ENCODE measurements around the gene MITF.
A peak's percentile ranks its signal among the peaks of the same experiment; 100 is the strongest.

MITF gene

DNA sequence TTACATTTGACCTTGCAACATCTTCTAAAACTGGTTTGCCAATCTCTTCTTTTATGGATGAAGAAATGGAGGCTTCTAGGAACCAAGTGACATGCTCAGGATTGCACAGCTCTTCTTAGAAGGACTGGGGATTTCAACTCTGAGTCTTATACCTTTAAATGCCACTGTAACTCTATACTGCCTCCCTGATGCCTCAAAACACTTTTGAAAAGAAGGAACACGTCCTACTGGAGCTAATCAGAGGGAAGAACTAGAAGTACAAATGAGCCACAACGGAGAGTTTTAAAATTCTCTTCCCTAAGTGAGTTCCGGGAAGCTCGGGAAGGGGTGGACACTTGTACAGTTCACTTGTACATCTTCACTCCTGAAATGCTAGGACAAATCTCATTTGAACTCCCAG is 949 bp upstream of the MITF start:
- H3K4me3 ChIP-seq (replicated peaks; ENCODE audit: low read depth, low read length): peak overlapping the region; percentile 69
- DNase-seq (ENCODE audit: extremely low read depth, low read depth): no peak

DNA sequence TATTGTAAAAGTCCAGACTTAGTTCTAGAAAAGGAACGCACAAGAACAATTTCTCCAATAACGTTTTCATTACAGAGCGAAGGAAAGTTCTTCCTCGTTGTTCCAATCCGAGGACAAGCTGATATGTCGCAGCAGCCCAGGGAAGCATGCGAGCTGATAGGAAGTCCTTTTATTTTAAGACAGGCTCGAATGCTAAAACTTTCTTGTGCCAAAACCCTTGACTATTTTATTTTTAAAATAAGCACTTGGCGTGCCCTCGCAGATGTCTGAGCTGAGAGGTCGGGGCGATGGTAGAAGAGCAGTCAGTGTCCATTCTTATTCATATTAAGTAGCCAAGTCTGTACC is 433 bp upstream of the MITF start:
- TF ChIP-seq, protein P1, sequence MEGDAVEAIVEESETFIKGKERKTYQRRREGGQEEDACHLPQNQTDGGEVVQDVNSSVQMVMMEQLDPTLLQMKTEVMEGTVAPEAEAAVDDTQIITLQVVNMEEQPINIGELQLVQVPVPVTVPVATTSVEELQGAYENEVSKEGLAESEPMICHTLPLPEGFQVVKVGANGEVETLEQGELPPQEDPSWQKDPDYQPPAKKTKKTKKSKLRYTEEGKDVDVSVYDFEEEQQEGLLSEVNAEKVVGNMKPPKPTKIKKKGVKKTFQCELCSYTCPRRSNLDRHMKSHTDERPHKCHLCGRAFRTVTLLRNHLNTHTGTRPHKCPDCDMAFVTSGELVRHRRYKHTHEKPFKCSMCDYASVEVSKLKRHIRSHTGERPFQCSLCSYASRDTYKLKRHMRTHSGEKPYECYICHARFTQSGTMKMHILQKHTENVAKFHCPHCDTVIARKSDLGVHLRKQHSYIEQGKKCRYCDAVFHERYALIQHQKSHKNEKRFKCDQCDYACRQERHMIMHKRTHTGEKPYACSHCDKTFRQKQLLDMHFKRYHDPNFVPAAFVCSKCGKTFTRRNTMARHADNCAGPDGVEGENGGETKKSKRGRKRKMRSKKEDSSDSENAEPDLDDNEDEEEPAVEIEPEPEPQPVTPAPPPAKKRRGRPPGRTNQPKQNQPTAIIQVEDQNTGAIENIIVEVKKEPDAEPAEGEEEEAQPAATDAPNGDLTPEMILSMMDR (IDR thresholded peaks at IDR 0.05; ENCODE audit: low read depth, low read length, missing control alignments): no peak
- DNase-seq (ENCODE audit: extremely low read depth, low read depth): no peak
- H3K4me3 ChIP-seq (replicated peaks; ENCODE audit: low read depth, low read length): peak overlapping the region; percentile 69

More for the DNA sequence above, 949 bp upstream of the MITF start:
- TF ChIP-seq, protein P1 (IDR thresholded peaks at IDR 0.05; ENCODE audit: low read depth, low read length, missing control alignments): no peak

DNA sequence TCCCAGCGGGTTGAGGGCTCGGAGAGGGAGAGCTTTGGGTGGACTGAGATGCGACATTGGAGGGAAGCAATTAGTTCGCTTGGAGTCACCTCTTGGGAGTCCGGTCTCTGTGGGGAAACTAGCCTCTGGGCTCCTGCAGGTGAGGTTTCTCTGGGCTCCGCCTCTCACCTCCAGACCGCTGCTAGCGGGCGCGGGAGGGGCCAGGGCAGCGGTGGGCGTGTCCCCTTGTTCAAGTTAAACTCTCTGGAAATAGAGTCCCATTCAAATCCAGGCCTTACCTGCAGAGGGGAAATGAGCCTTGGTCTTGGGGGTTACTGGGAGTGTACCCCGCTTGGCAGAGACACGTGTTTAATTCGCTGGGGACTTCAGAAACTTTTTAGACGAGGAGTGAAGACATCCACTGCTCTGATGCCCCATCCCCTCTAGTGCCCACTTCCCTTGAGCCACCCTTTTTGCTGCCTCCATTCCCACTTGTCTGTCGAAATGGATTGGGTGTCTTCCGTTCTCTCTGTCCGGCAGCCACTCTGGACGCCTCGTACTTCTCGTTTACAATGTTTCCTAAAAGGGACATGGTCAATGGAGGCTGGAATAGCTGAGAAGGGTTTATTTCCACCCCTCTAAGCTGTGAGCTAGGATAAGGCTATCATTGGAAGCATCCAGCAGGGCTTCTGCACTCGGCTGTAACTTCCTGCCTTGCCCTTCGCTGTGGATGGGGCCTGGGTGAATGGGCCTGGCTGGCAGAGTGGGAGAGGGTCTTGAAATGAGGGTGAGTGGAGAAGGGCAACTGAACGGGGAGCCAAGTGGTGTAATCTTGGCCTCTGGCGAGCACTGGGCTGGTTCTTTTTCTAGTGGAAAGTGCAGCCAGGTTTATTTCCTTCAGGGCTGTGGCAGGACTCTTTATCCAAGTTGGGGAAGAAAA is 1.1 kb downstream of the MITF start:
- DNase-seq (ENCODE audit: extremely low read depth, low read depth): no peak
- H3K4me3 ChIP-seq (replicated peaks; ENCODE audit: low read depth, low read length): peak overlapping the region; percentile 69
- TF ChIP-seq, protein P1 (IDR thresholded peaks at IDR 0.05; ENCODE audit: low read depth, low read length, missing control alignments): no peak

DNA sequence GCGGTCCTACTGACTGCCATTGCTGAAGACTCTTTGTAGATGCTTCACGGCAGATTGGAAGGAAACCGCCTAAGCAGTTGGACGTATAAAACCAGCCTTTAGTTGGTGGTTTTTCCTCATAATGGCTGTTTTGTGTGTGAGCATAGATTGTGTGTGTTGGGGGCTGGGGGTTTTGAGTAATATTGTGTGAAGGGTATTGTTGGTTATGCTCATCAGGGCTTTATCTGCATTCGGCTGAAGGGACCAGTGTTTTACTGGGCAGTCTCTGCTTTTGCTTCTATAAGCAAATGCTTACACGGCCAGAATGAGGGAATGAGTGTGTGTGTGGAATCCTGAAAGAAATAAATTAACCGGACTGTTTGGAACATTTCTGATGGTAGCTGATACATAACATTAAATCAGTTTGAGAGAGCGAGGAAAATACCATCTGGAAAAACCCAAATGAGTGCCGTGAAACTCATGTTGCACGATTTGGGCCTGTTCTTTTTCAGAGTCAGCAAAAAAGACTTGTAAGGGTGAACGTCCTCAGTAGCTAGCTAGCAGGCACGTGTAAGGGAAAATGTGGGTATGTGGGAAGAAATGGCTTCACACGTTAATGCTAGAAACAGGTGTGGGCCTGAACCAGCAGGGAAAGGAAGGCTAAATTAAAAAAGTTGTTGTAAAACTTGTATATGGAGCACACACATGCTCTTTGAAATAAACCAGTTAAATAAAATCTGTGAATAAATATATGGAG is 1.9 kb downstream of the MITF start:
- H3K4me3 ChIP-seq (replicated peaks; ENCODE audit: low read depth, low read length): peak overlapping the region; percentile 69
- TF ChIP-seq, protein P1 (IDR thresholded peaks at IDR 0.05; ENCODE audit: low read depth, low read length, missing control alignments): no peak
- no peak for DNase-seq (ENCODE audit: extremely low read depth, low read depth)

DNA sequence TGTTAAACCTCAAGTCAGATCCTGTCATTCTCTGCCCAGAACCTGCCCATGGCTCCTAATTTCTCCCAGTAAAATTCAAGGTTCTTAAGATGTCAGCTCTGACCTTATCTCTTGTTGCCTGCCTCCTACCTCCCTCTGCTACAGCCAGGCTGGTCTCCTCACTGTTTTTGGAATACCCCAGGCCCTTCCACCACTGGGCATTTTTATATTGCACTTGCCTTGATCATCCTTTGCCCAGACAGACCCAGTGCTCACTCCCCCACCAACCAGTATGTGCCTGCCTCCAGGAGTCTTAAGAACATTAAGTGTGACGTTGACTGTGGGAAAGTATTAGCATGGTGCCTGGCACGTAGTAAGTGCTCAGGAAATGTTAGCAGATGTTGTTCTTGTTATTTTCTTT is 3.1 kb downstream of the MITF start:
- TF ChIP-seq, protein P1 (IDR thresholded peaks at IDR 0.05; ENCODE audit: low read depth, low read length, missing control alignments): no peak
- no peak overlapping the region for H3K4me3 ChIP-seq (replicated peaks; ENCODE audit: low read depth, low read length)
- DNase-seq (ENCODE audit: extremely low read depth, low read depth): no peak

DNA sequence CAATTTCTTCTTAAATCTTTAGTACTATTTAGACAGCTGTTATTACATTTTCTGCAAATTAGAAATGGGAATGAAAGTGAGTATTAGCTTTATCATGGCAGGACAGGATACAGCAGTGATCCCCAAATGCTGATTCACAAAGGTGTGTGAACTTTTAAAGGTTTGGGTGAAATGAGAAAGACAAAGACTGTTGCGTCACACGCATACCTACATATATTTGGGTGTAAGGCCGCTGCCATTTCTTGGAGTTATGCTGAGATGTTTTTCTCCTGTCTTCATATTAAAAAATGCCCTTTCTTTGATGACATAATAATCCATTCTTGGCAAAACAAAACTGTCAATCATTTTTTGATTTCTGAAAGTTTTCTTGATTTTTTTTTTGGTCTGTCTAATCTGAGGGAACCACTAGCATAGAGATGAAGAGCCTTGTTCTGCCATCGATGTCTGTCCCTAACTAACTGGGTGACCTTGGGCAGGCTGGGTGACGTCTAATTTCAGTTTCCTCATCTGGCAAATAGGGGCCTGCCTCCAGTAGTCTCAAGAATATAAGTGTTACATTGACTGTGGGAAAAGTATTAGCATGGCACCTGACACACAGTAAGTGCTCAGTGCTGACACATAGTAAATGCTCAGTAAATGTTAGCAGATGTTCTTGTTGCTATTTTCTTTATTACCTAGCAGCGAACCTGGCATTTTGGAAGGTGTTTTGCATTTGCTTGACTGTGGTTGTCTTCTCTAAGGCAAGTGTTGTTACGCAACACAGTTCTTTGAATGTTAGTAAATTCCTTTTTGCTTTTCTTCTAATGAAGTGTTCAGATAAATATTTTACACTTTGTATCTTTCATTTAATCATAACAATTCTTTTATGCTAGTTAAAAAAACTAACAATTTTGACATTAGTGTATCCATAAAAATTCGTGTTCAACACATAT is 5.0 kb downstream of the MITF start:
- DNase-seq (ENCODE audit: extremely low read depth, low read depth): no peak
- TF ChIP-seq, protein P1 (IDR thresholded peaks at IDR 0.05; ENCODE audit: low read depth, low read length, missing control alignments): no peak
- no peak overlapping the region for H3K4me3 ChIP-seq (replicated peaks; ENCODE audit: low read depth, low read length)
